Hematopoietic multipotent progenitor cell (in vitro differentiated cells): ENCODE results near the gene ATP11A. TPM values are rescaled to one million over a fixed set of nuclear protein-coding genes. Genes with fewer than 3 reads are reported as not detected.
"Not testable (repeated sequence)": the region's sequence is repeated elsewhere in the genome, so short reads cannot be mapped to it uniquely, and the experiment has no call there.

Experiments
- DNase-seq, 3 donors: peaks; one replicate each; pipeline ENCODE4 v3.0.0-alpha.2; 2011 to 2015; ENCODE audit warnings: low read depth in 2 of 3, low spot score in 2 of 3
- total RNA-seq: library from RNA; depleted of rRNA; stranded (reverse); fragments of >200 nt; gene quantifications from one replicate; pipeline ENCODE4 v1.2.3, GENCODE V29; 2012

The ATP11A gene
- total RNA-seq, 1 donor, result 10.0 TPM

- DNase-seq, result no peak
These were observed 19.8 kb upstream of the ATP11A start for GRCh38 chr13:112669881-112670499.

GRCh38 chr13:112670864-112671263 is 19.0 kb upstream of the ATP11A start:
- DNase-seq, result no peak

- no peak for DNase-seq
These were observed 18.5 kb upstream of the ATP11A start for GRCh38 chr13:112671359-112671758.

GRCh38 chr13:112672651-112673284 is 17.1 kb upstream of the ATP11A start:
- no peak for DNase-seq

- DNase-seq, result no peak
These were observed 15.1 kb upstream of the ATP11A start for GRCh38 chr13:112674412-112675365.

GRCh38 chr13:112675366-112675756 is 14.5 kb upstream of the ATP11A start:
- no peak for DNase-seq

- not testable (repeated sequence) for DNase-seq
These were observed 12.3 kb upstream of the ATP11A start for GRCh38 chr13:112677421-112677962.

- DNase-seq, result no peak
These were observed 10.5 kb upstream of the ATP11A start for GRCh38 chr13:112679381-112679780.

- no peak for DNase-seq
These were observed 9.7 kb upstream of the ATP11A start for GRCh38 chr13:112679932-112680677.

- no peak for DNase-seq
These were observed 9.0 kb upstream of the ATP11A start for GRCh38 chr13:112680741-112681360.

GRCh38 chr13:112683581-112683980 is 6.3 kb upstream of the ATP11A start:
- no peak for DNase-seq

GRCh38 chr13:112684071-112684845 is 5.6 kb upstream of the ATP11A start:
- DNase-seq, result no peak

- not testable (repeated sequence) for DNase-seq
These were observed 4.5 kb upstream of the ATP11A start for GRCh38 chr13:112685189-112685805.

- no peak for DNase-seq
These were observed 3.9 kb upstream of the ATP11A start for GRCh38 chr13:112685896-112686295.

GRCh38 chr13:112686364-112686763 is 3.5 kb upstream of the ATP11A start:
- DNase-seq, result no peak

- no peak for DNase-seq
These were observed 2.9 kb upstream of the ATP11A start for GRCh38 chr13:112686987-112687386.

GRCh38 chr13:112687836-112688559 is 1.8 kb upstream of the ATP11A start:
- DNase-seq, result no peak
